ENCODE data around the gene LRCH4. TPM values are rescaled to one million over a fixed set of nuclear protein-coding genes. Genes with fewer than 3 reads are reported as not detected.
"Not testable (repeated sequence)": the region's sequence is repeated elsewhere in the genome, so short reads cannot be mapped to it uniquely, and the experiment has no call there.

The LRCH4 gene
- total RNA-seq, 3 donors from 2014 or later (not counting 1 experiment from before 2014, with no cell fraction given): 282 to 296 (median 289) TPM

DNA sequence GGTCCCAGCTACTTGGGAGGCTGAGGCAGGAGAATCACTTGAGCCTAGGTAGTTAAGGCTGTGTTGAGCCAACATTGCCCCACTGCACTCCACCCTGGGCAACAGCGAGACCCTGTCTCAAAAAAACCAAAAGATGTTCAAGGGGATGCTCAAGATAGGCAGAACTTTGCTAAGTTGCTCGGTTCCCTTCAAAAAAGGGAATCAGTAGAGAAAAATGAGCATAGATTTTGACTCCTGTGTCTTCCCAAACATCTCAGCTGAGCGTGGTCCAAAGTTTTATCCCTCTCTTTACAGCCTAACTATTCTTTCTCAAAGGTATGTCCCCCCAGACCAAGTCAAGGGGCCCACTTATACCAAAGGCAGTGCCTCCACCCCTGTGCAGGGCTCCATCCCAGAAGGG is 32.9 kb downstream of the LRCH4 start:
- WGBS (ENCODE audit: insufficient coverage): 100% methylated on average over 3 of the region's 3 CpGs
- no peaks in the 10 kb centered on the region for H3K27me3 ChIP-seq (ENCODE audit: control insufficient read depth, insufficient read depth, low read length)
- no peak overlapping the region for H3K4me3 ChIP-seq (ENCODE audit: low read length)
- no peak for DNase-seq
- peaks cover 14% of the 10 kb centered on the region for H3K36me3 Mint-ChIP-seq
- peaks cover 41% of the 10 kb centered on the region for H3K36me3 ChIP-seq (ENCODE audit: control insufficient read depth, insufficient read depth, low read length)
- ATAC-seq: no peak
- TF ChIP-seq, protein P1, sequence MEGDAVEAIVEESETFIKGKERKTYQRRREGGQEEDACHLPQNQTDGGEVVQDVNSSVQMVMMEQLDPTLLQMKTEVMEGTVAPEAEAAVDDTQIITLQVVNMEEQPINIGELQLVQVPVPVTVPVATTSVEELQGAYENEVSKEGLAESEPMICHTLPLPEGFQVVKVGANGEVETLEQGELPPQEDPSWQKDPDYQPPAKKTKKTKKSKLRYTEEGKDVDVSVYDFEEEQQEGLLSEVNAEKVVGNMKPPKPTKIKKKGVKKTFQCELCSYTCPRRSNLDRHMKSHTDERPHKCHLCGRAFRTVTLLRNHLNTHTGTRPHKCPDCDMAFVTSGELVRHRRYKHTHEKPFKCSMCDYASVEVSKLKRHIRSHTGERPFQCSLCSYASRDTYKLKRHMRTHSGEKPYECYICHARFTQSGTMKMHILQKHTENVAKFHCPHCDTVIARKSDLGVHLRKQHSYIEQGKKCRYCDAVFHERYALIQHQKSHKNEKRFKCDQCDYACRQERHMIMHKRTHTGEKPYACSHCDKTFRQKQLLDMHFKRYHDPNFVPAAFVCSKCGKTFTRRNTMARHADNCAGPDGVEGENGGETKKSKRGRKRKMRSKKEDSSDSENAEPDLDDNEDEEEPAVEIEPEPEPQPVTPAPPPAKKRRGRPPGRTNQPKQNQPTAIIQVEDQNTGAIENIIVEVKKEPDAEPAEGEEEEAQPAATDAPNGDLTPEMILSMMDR (IDR thresholded peaks at IDR 0.05): no peak
- no peak overlapping the region for H3K27ac Mint-ChIP-seq
- H3K4me1 Mint-ChIP-seq: peaks cover 19 to 22% of the 10 kb centered on the region in 2 donors
- H3K9me3 ChIP-seq (ENCODE audit: control insufficient read depth, insufficient read depth, low read length): no peaks in the 10 kb centered on the region
- peaks cover 25% of the 10 kb centered on the region for H3K4me1 ChIP-seq (ENCODE audit: control insufficient read depth, insufficient read depth, low read length)
- intact Hi-C loops (cut with micrococcal nuclease): no loop called here
- H3K4me3 Mint-ChIP-seq: no peak overlapping the region
- H3K27me3 Mint-ChIP-seq (ENCODE audit: low read depth in 2 of 2): no peaks in the 10 kb centered on the region
- no peak overlapping the region for H3K27ac ChIP-seq (ENCODE audit: low read length)
- no peaks in the 10 kb centered on the region for H3K9me3 Mint-ChIP-seq

DNA sequence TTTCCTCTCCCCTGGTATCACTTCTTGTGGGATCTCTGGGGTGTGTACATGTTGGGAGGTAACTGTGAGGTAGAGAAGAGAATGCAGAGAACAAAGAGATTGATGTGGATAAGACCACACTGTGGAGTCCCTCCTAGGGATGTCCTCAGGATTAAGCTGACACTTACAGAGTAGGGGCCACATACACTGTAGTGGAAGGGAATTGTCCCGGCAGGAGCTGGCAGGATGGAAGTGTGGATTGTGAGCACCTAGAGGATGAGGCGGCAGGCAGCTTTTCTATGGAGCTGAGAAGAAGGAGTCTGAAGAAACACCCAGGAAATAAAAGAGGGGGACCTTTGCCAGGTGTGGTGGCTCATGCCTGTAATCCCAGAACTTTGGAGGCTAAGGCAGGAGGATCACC is 33.4 kb downstream of the LRCH4 start:
- no peak for DNase-seq

DNA sequence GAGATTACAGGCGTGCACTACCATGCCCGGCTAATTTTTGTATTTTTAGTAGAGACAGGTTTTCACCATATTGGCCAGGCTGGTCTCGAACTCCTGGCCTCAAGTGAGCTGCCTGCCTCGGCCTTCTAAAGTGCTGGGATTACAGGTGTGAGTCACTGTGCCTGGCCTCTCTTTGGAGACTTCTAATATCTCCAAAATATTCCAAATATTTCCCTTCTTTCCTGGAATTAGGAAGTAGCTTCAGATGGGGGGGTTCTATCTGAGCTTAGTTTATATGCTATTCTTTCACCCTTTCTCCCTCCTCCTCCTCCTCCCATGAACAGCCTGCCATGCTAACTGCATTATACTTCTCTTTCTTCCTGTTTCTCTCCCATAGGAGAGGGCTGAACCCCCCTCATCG is 37.5 kb downstream of the LRCH4 start:
- H3K9me3 ChIP-seq (ENCODE audit: control insufficient read depth, insufficient read depth, low read length); DNase-seq; H3K36me3 Mint-ChIP-seq; H3K27me3 Mint-ChIP-seq (ENCODE audit: low read depth in 2 of 2); H3K27me3 ChIP-seq (ENCODE audit: control insufficient read depth, insufficient read depth, low read length); H3K4me3 ChIP-seq (ENCODE audit: low read length); ATAC-seq; H3K9me3 Mint-ChIP-seq: not testable (repeated sequence)
- WGBS (ENCODE audit: insufficient coverage): 90% methylated on average over 4 of the region's 5 CpGs
- Mint-ChIP-seq H3K4me3 (peak overlapping the region; percentile 62), H3K4me1 (peaks cover 65 to 68% of the 10 kb centered on the region in 2 donors), H3K27ac (peak overlapping the region; percentile 94 to 95)
- intact Hi-C loops (cut with micrococcal nuclease): loop anchor here (5.0 kb wide), 2 partner anchors 39 to 71 kb away; partner anchors contain the start of genes FBXO24, LRCH4 and TSC22D4
- Histone ChIP-seq H3K27ac (ENCODE audit: low read length) (peak overlapping the region; percentile 76), H3K4me1 (ENCODE audit: control insufficient read depth, insufficient read depth, low read length) (peaks cover 62% of the 10 kb centered on the region), H3K36me3 (ENCODE audit: control insufficient read depth, insufficient read depth, low read length) (peaks cover 16% of the 10 kb centered on the region)

More for the DNA sequence above, 33.4 kb downstream of the LRCH4 start:
- peaks cover 24 to 27% of the 10 kb centered on the region in 2 donors for H3K4me1 Mint-ChIP-seq
- H3K9me3 ChIP-seq (ENCODE audit: control insufficient read depth, insufficient read depth, low read length): no peaks in the 10 kb centered on the region
- peaks cover 30% of the 10 kb centered on the region for H3K4me1 ChIP-seq (ENCODE audit: control insufficient read depth, insufficient read depth, low read length)
- TF ChIP-seq, protein P1 (IDR thresholded peaks at IDR 0.05): no peak
- intact Hi-C loops (cut with micrococcal nuclease): no loop called here
- no peak overlapping the region for H3K4me3 ChIP-seq (ENCODE audit: low read length)
- peaks cover 14% of the 10 kb centered on the region for H3K36me3 Mint-ChIP-seq
- H3K27me3 ChIP-seq (ENCODE audit: control insufficient read depth, insufficient read depth, low read length): no peaks in the 10 kb centered on the region
- H3K27me3 Mint-ChIP-seq (ENCODE audit: low read depth in 2 of 2): no peaks in the 10 kb centered on the region
- H3K36me3 ChIP-seq (ENCODE audit: control insufficient read depth, insufficient read depth, low read length): peaks cover 41% of the 10 kb centered on the region
- no peak for ATAC-seq
- H3K4me3 Mint-ChIP-seq: no peak overlapping the region
- peak overlapping the region in 1 of 2 donors; percentile 53 for H3K27ac Mint-ChIP-seq
- H3K9me3 Mint-ChIP-seq: no peaks in the 10 kb centered on the region
- no peak overlapping the region for H3K27ac ChIP-seq (ENCODE audit: low read length)
- 100% methylated on average over 2 of the region's 2 CpGs for WGBS (ENCODE audit: insufficient coverage)

DNA sequence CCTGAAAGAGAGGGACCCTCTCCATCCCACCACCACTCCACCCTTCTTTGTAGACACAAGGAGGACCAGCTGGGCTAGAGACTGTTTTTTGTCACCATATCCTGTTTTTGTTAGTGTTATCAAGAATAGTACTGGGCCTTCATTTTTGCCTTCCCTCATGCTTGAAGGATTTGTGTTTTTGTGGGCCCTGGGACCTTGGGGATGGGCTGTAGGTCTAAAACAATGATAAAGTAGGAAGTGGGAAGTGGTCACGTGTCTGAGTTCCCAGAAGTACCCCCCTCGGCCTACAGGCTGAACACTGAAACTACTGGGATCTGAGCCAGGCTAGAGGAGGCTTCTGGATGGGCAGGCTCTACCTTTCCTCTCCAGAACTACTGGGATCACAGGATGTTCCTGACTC is 38.1 kb downstream of the LRCH4 start:
- Histone ChIP-seq H3K4me1 (ENCODE audit: control insufficient read depth, insufficient read depth, low read length) (peaks cover 68% of the 10 kb centered on the region), H3K27ac (ENCODE audit: low read length) (peak overlapping the region; percentile 76), H3K9me3 (ENCODE audit: control insufficient read depth, insufficient read depth, low read length) (no peaks in the 10 kb centered on the region), H3K27me3 (ENCODE audit: control insufficient read depth, insufficient read depth, low read length) (no peaks in the 10 kb centered on the region), H3K36me3 (ENCODE audit: control insufficient read depth, insufficient read depth, low read length) (peaks cover 11% of the 10 kb centered on the region), H3K4me3 (ENCODE audit: low read length) (no peak overlapping the region)
- peak overlapping the region; percentile 94 to 95 for H3K27ac Mint-ChIP-seq
- TF ChIP-seq, protein P1 (IDR thresholded peaks at IDR 0.05): no peak
- DNase-seq (no peak), ATAC-seq (no peak)
- peaks cover 70 to 73% of the 10 kb centered on the region in 2 donors for H3K4me1 Mint-ChIP-seq
- peaks cover 7% of the 10 kb centered on the region for H3K36me3 Mint-ChIP-seq
- no peaks in the 10 kb centered on the region for H3K9me3 Mint-ChIP-seq
- H3K27me3 Mint-ChIP-seq (ENCODE audit: low read depth in 2 of 2): no peaks in the 10 kb centered on the region
- peak overlapping the region; percentile 88 for H3K4me3 Mint-ChIP-seq
- intact Hi-C loops (cut with micrococcal nuclease): loop anchor here (5.0 kb wide), 2 partner anchors 39 to 71 kb away; partner anchors contain the start of genes FBXO24, LRCH4 and TSC22D4
- 8% methylated on average over 2 of the region's 2 CpGs for WGBS (ENCODE audit: insufficient coverage)
